ENCODE data around the gene OR51M1.

DNA sequence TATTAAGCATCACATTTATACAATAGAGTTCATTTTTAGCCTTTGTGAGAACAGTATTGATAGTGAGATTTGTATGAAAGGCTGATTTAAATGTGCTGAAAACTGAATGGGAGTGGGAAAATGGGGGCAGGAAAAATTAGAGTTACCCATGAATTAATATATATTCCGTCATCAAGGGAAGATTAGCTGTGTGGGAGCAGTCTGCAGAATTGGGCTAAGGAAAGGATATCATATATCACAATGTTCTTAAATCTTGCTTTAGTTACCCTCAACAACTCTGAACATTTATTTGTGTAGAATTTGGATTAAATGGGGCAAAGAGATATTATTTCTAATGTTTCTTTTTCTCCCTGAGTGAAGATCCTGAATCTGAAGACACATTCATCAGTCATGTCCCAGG lies 38.2 kb downstream of the OR51M1 start, which contains the start of gene OR51Q1:
- TF ChIP-seq REST (IDR thresholded peaks at IDR 0.05): no peak
- TF ChIP-seq CTCF (IDR thresholded peaks at IDR 0.05; ENCODE audit: low read depth, low read length, missing input control): no peak
- TF ChIP-seq GABPA (IDR thresholded peaks at IDR 0.05 in 1 of 2, conservative IDR thresholded peaks at IDR 0.05 in 1 of 2): no peak
- TF ChIP-seq TAF1 (conservative IDR thresholded peaks at IDR 0.05): no peak
- TF ChIP-seq RAD21 (IDR thresholded peaks at IDR 0.05): no peak
- no peak for TF ChIP-seq YY1 (IDR thresholded peaks at IDR 0.05)
- no peak for TF ChIP-seq NR2F2 (IDR thresholded peaks at IDR 0.05)
- no peak for TF ChIP-seq EGR1 (IDR thresholded peaks at IDR 0.05; ENCODE audit: low read depth in 2 of 2)
- TF ChIP-seq JUND (IDR thresholded peaks at IDR 0.05): no peak
- TF ChIP-seq, protein P1, sequence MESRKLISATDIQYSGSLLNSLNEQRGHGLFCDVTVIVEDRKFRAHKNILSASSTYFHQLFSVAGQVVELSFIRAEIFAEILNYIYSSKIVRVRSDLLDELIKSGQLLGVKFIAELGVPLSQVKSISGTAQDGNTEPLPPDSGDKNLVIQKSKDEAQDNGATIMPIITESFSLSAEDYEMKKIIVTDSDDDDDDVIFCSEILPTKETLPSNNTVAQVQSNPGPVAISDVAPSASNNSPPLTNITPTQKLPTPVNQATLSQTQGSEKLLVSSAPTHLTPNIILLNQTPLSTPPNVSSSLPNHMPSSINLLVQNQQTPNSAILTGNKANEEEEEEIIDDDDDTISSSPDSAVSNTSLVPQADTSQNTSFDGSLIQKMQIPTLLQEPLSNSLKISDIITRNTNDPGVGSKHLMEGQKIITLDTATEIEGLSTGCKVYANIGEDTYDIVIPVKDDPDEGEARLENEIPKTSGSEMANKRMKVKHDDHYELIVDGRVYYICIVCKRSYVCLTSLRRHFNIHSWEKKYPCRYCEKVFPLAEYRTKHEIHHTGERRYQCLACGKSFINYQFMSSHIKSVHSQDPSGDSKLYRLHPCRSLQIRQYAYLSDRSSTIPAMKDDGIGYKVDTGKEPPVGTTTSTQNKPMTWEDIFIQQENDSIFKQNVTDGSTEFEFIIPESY (IDR thresholded peaks at IDR 0.05): no peak
- TF ChIP-seq ATF3 (IDR thresholded peaks at IDR 0.05): no peak
- no peak for TF ChIP-seq SP1 (IDR thresholded peaks at IDR 0.05)
- no peak for TF ChIP-seq FOXA1 (IDR thresholded peaks at IDR 0.05)

All from liver (tissue), 3 donors.